Measurements from ENCODE around the gene HS2ST1. TPM values are rescaled to one million over a fixed set of nuclear protein-coding genes. Genes with fewer than 3 reads are reported as not detected.

Gene HS2ST1
- total RNA-seq, 4 donors from 2014 or later, result 13.2 to 19.6 (median 16.7) TPM

DNA sequence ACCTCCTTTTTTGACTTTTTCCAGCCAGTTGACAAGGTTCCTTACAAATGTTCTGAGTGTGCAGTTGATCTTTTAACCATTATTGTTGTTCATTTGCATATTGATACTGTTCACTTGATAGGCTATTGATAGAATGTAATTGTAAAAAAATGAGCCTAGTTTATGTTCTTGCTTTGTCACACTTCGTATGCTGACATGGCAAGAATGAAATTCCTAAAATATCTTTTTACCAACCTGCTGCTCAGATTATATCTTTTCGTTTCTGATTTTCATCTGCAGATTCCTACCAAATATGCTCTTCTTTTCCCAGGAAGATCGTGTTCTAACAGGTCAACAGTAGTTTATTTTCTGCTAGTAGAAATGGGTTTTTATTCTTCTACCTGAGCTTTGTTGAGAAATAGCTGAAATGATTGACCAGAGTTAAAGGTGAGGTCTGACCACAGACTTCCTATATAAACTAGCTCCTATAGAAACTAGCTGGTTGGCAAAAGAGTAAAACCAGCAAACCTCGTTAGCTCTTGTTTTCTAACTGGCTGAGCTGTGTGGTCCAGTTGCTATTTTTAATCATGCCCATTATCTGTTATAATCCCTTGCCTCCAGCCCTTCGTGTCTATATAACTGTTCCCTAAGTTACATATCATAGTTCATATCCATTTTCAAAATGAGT lies 174.8 kb downstream of the HS2ST1 start:
- intact Hi-C loops (cut with DNase I), result loop anchor here (5.0 kb wide), 1 partner anchor 257 kb away; no protein-coding TSS in a partner anchor
- H3K36me3 ChIP-seq, result no peaks in the 10 kb centered on the region
- H3K9me3 ChIP-seq, result no peaks in the 10 kb centered on the region
- H3K4me3 ChIP-seq (replicated peaks in 1 of 3), result no peak overlapping the region
- TF ChIP-seq, protein P1, sequence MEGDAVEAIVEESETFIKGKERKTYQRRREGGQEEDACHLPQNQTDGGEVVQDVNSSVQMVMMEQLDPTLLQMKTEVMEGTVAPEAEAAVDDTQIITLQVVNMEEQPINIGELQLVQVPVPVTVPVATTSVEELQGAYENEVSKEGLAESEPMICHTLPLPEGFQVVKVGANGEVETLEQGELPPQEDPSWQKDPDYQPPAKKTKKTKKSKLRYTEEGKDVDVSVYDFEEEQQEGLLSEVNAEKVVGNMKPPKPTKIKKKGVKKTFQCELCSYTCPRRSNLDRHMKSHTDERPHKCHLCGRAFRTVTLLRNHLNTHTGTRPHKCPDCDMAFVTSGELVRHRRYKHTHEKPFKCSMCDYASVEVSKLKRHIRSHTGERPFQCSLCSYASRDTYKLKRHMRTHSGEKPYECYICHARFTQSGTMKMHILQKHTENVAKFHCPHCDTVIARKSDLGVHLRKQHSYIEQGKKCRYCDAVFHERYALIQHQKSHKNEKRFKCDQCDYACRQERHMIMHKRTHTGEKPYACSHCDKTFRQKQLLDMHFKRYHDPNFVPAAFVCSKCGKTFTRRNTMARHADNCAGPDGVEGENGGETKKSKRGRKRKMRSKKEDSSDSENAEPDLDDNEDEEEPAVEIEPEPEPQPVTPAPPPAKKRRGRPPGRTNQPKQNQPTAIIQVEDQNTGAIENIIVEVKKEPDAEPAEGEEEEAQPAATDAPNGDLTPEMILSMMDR (IDR thresholded peaks at IDR 0.05), result no peak
- no peak for TF ChIP-seq POLR2A (IDR thresholded peaks at IDR 0.05)
- no peak for DNase-seq
- 73 to 94% methylated on average over 5 of the region's 5 CpGs for WGBS, 2 donors
- no peaks in the 10 kb centered on the region for H3K4me1 ChIP-seq
- no peak overlapping the region for H3K27ac ChIP-seq
- H3K27me3 ChIP-seq, result no peaks in the 10 kb centered on the region

GRCh38 chr1:87089823-87090222 lies 175.4 kb downstream of the HS2ST1 start:
- Histone ChIP-seq H3K9me3 (no peaks in the 10 kb centered on the region), H3K27ac (no peak overlapping the region), H3K27me3 (no peaks in the 10 kb centered on the region), H3K4me1 (no peaks in the 10 kb centered on the region), H3K36me3 (no peaks in the 10 kb centered on the region), H3K4me3 (replicated peaks in 1 of 3) (no peak overlapping the region)
- WGBS, 2 donors, result 87 to 89% methylated on average over 2 of the region's 2 CpGs
- DNase-seq, result no peak
- TF ChIP-seq, protein P1 (IDR thresholded peaks at IDR 0.05), result no peak
- TF ChIP-seq POLR2A (IDR thresholded peaks at IDR 0.05), result no peak
- intact Hi-C loops (cut with DNase I), result loop anchor here (5.0 kb wide), 1 partner anchor 258 kb away; no protein-coding TSS in a partner anchor

GRCh38 chr1:87091425-87091824 lies 177.0 kb downstream of the HS2ST1 start:
- no peak for TF ChIP-seq POLR2A (IDR thresholded peaks at IDR 0.05)
- TF ChIP-seq, protein P1 (IDR thresholded peaks at IDR 0.05), result no peak
- Histone ChIP-seq H3K36me3 (no peaks in the 10 kb centered on the region), H3K4me3 (replicated peaks in 1 of 3) (no peak overlapping the region), H3K27ac (no peak overlapping the region), H3K4me1 (no peaks in the 10 kb centered on the region), H3K9me3 (no peaks in the 10 kb centered on the region), H3K27me3 (no peaks in the 10 kb centered on the region)
- 93 to 95% methylated on average over 2 of the region's 2 CpGs for WGBS, 2 donors
- intact Hi-C loops (cut with DNase I), result no loop called here
- no peak for DNase-seq

DNA sequence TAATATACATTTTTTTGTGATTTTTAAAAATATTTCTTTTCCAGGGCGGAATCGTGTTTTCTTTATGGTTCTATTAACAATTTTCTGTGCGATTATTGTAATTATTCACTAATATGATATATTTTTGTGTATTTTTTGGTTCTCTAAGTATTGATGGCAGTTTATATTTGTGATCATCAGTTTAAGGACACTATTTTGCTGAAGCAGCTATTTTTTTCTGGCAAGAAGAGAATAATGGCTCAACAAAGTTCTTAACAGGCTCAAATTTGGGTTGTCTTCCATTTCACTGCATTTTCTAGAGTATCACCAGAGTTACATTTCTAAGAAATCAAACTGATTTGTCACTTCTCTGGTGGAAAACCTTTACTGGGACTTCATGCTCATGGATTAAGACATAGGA lies 178.4 kb downstream of the HS2ST1 start:
- Histone ChIP-seq H3K4me1 (no peaks in the 10 kb centered on the region), H3K36me3 (no peaks in the 10 kb centered on the region), H3K27me3 (no peaks in the 10 kb centered on the region), H3K9me3 (no peaks in the 10 kb centered on the region), H3K27ac (no peak overlapping the region), H3K4me3 (replicated peaks in 1 of 3) (no peak overlapping the region)
- DNase-seq, result no peak
- WGBS, 2 donors, result 96 to 97% methylated on average over 3 of the region's 3 CpGs
- intact Hi-C loops (cut with DNase I), result no loop called here
- no peak for TF ChIP-seq POLR2A (IDR thresholded peaks at IDR 0.05)
- TF ChIP-seq, protein P1 (IDR thresholded peaks at IDR 0.05), result no peak

DNA sequence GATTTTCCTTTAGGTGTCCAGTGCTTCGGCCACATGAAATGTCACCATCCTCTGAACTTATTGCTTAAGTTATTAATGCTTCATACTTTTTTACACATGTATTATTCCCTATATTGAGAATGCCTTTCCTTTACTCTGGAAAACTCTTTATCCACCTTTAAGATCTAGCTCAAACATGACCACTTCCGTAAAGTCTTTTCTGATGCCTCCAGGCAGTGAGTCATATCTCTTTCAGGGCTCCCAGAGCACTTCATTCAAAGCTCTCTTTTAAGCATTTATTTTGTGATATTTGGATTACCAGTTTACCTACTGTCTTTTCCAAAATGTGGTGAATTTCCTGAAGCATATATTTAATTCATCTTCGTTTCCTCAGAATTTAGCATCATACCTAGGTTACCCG lies 178.9 kb downstream of the HS2ST1 start:
- no peaks in the 10 kb centered on the region for H3K27me3 ChIP-seq
- H3K4me3 ChIP-seq (replicated peaks in 1 of 3), result no peak overlapping the region
- intact Hi-C loops (cut with DNase I), result no loop called here
- no peaks in the 10 kb centered on the region for H3K9me3 ChIP-seq
- H3K27ac ChIP-seq, result no peak overlapping the region
- 98 to 99% methylated on average over 4 of the region's 4 CpGs for whole genome bisulfite sequencing, 2 donors
- DNase-seq, result no peak
- H3K4me1 ChIP-seq, result no peaks in the 10 kb centered on the region
- no peaks in the 10 kb centered on the region for H3K36me3 ChIP-seq
- TF ChIP-seq, protein P1 (IDR thresholded peaks at IDR 0.05), result no peak
- no peak for TF ChIP-seq POLR2A (IDR thresholded peaks at IDR 0.05)

Data from thyroid gland (tissue), 4 donors.